Esophagus muscularis mucosa (tissue), 4 donors: ENCODE data around the gene TTBK1. TPM values are rescaled to one million over a fixed set of nuclear protein-coding genes. Genes with fewer than 3 reads are reported as not detected.

Experiments
- DNase-seq: peaks from one replicate; pipeline ENCODE4 v3.0.0-alpha.2; 2017; ENCODE audit errors: extremely low spot score
- H3K27ac ChIP-seq, 4 donors: fragments of 200-600 bp; sonication (generic); replicated peaks in 1 of 4; 1 replicate in 3 of 4; 2 replicates in 1 of 4; pipeline ENCODE4 v1.5.1; 2016 to 2019; ENCODE audit warnings: mild to moderate bottlenecking in 1 of 4
- H3K27me3 ChIP-seq, 4 donors: fragments of 200-600 bp; sonication (generic); one replicate each; pipeline versions ENCODE4 v1.5.1 to v1.6.0; 2016 to 2019
- H3K36me3 ChIP-seq, 4 donors: fragments of 200-600 bp; sonication (generic); one replicate each; pipeline ENCODE4 v1.5.1; 2016 to 2019
- H3K4me1 ChIP-seq, 4 donors: fragments of 200-600 bp; sonication (generic); one replicate each; pipeline ENCODE4 v1.5.1; 2016 to 2019
- H3K4me3 ChIP-seq, 4 donors: fragments of 200-600 bp; sonication (generic); 1 replicate in 2 of 4; 2 replicates in 2 of 4; pipeline ENCODE4 v1.5.1; 2016 to 2019; ENCODE audit warnings: mild to moderate bottlenecking in 4 of 4, moderate library complexity in 1 of 4
- H3K9me3 ChIP-seq, 4 donors: fragments of 200-600 bp; sonication (generic); 1 replicate in 3 of 4; 2 replicates in 1 of 4; pipeline ENCODE4 v1.5.1; 2016 to 2019
- CTCF ChIP-seq, 3 experiments: fragments of 200-600 bp in 2 of 3; fragments of 450-650 bp in 1 of 3; sonication (generic) in 2 of 3; IDR thresholded peaks; one replicate each; pipeline ENCODE4 v1.5.1; 2017 to 2019; ENCODE audit warnings: antibody characterized with exemption in 3 of 3, mild to moderate bottlenecking in 2 of 3, moderate library complexity in 1 of 3
- EP300 ChIP-seq: sonication (generic); formaldehyde crosslinking; IDR thresholded peaks from one replicate; pipeline ENCODE4 v1.6.1; 2017; ENCODE audit warnings: antibody characterized with exemption
- POLR2A ChIP-seq: fragments of 450-650 bp; IDR thresholded peaks from one replicate; pipeline ENCODE4 v1.6.1; 2017; ENCODE audit warnings: antibody characterized with exemption, moderate library complexity, mild to moderate bottlenecking, low read depth
- POLR2AphosphoS5 ChIP-seq, 2 donors: sonication (generic); formaldehyde crosslinking; IDR thresholded peaks; one replicate each; pipeline ENCODE4 v1.6.1; 2017; ENCODE audit warnings: antibody characterized with exemption in 2 of 2
- WGBS: methylation state at CpG from one replicate; pipeline ENCODE4 v1.1.5; 2018; 5-methylcytosine and 5-hydroxymethylcytosine counted together
- intact Hi-C: fragments of 100-400 bp; cut with DNase I; formaldehyde crosslinking; loops from one replicate; pipeline ENCODE4 v1.15.1; 2023
- total RNA-seq, 4 donors: library from RNA; depleted of rRNA; stranded (reverse); fragments of >200 nt; gene quantifications; one replicate each; pipeline versions ENCODE4 v1.1.0 to v1.2.1, GENCODE V29; 2016

TTBK1 gene
- total RNA-seq, 4 donors from 2014 or later, result under 0.01 to 0.29 (median 0.03) TPM

GRCh38 chr6:43280234-43280633, 37.0 kb downstream of the TTBK1 start:
- Histone ChIP-seq H3K27me3 (peaks cover 0 to 45% (median 2%) of the 10 kb centered on the region in 4 donors), H3K36me3 (no peaks in the 10 kb centered on the region), H3K9me3 (no peaks in the 10 kb centered on the region), H3K4me3 (no peak overlapping the region), H3K27ac (no peak overlapping the region), H3K4me1 (peaks cover 8 to 37% (median 32%) of the 10 kb centered on the region in 4 donors)
- intact Hi-C loops, result no loop called here
- TF ChIP-seq EP300, result no peak
- no peak for TF ChIP-seq CTCF (IDR thresholded peaks at IDR 0.05)
- TF ChIP-seq POLR2AphosphoS5 (IDR thresholded peaks at IDR 0.05), result no peak
- no peak for TF ChIP-seq POLR2A
- no peak for DNase-seq
- 69% methylated on average over 2 of the region's 2 CpGs for WGBS

DNA sequence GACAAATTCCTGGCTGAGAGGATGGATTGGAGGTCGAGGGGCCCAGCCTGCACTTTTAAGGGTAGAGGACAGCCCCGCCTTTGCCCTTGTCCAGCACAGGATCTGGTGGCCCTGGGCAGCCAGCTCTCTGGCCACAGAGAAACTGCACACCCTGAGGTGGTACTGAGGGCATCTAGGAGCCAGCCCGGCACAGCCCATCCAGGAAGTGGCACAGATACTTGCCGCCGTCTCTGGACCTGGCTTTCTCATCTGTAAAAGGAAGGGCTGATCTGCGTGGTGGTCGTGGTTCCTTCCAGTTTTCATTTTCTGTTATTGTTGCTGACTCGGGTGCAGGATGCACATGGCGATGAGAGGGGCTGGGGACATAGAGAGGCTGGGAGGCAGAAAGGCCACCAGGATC, 38.8 kb downstream of the TTBK1 start:
- no peaks in the 10 kb centered on the region for H3K36me3 ChIP-seq
- no peak for DNase-seq
- no peak overlapping the region for H3K27ac ChIP-seq
- no peak overlapping the region for H3K4me3 ChIP-seq
- TF ChIP-seq POLR2A (no peak), CTCF (IDR thresholded peaks at IDR 0.05) (no peak), POLR2AphosphoS5 (IDR thresholded peaks at IDR 0.05) (no peak), EP300 (no peak)
- intact Hi-C loops, result no loop called here
- H3K4me1 ChIP-seq, result peaks cover 0 to 28% (median 24%) of the 10 kb centered on the region in 4 donors
- peaks cover 0 to 42% (median 0%) of the 10 kb centered on the region in 4 donors for H3K27me3 ChIP-seq
- WGBS, result 87% methylated on average over 9 of the region's 9 CpGs
- no peaks in the 10 kb centered on the region for H3K9me3 ChIP-seq

- H3K27ac ChIP-seq, result no peak overlapping the region
- peaks cover 0 to 42% (median 0%) of the 10 kb centered on the region in 4 donors for H3K27me3 ChIP-seq
- 85% methylated on average over 18 of the region's 32 CpGs for WGBS
- intact Hi-C loops, result no loop called here
- no peak for DNase-seq
- TF ChIP-seq POLR2A (no peak), EP300 (no peak), POLR2AphosphoS5 (IDR thresholded peaks at IDR 0.05) (no peak), CTCF (IDR thresholded peaks at IDR 0.05) (no peak)
- H3K4me1 ChIP-seq, result peaks cover 0 to 23% (median 20%) of the 10 kb centered on the region in 4 donors
- H3K9me3 ChIP-seq, result no peaks in the 10 kb centered on the region
- H3K4me3 ChIP-seq, result no peak overlapping the region
- no peaks in the 10 kb centered on the region for H3K36me3 ChIP-seq
These were observed 39.6 kb downstream of the TTBK1 start for GRCh38 chr6:43282636-43283513.

DNA sequence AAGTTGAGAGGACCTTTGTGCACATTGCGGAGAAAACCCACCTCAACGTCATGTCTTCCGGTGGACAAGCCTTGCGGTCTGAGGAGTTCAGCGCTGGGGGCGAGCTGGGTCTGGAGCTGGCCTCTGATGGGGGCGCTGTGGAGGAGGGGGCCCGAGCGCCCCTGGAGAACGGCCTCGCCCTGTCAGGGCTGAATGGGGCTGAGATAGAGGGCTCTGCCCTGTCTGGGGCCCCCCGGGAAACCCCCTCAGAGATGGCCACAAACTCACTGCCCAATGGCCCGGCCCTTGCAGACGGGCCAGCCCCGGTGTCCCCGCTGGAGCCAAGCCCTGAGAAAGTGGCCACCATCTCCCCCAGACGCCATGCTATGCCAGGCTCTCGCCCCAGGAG, 40.2 kb downstream of the TTBK1 start:
- Histone ChIP-seq H3K27me3 (peaks cover 0 to 42% (median 0%) of the 10 kb centered on the region in 4 donors), H3K9me3 (no peaks in the 10 kb centered on the region), H3K4me1 (peaks cover 0 to 17% (median 14%) of the 10 kb centered on the region in 4 donors), H3K4me3 (no peak overlapping the region), H3K36me3 (no peaks in the 10 kb centered on the region), H3K27ac (no peak overlapping the region)
- no peak for DNase-seq
- TF ChIP-seq EP300, result no peak
- TF ChIP-seq CTCF (IDR thresholded peaks at IDR 0.05), result no peak
- no peak for TF ChIP-seq POLR2AphosphoS5 (IDR thresholded peaks at IDR 0.05)
- TF ChIP-seq POLR2A, result no peak
- intact Hi-C loops, result no loop called here
- 92% methylated on average over 10 of the region's 18 CpGs for WGBS
